H9 (cell line): Measurements from ENCODE around the gene ALDH1L1. TPM values are rescaled to one million over a fixed set of nuclear protein-coding genes. Genes with fewer than 3 reads are reported as not detected.

Source experiments
- DNase-seq: peaks from one replicate; pipeline ENCODE4 v3.0.0-alpha.2; 2017
- H2AFZ ChIP-seq: one replicate; pipeline ENCODE4 v1.6.1; 2013; ENCODE audit warnings: mild to moderate bottlenecking, low read length, control low read depth, moderate library complexity
- H2AK5ac ChIP-seq: 2 replicates; pipeline ENCODE4 v1.6.1; 2013; ENCODE audit warnings: low read length, control low read depth, mixed read lengths; ENCODE audit not compliant: insufficient read length
- H2BK120ac ChIP-seq: one replicate; pipeline ENCODE4 v1.6.1; 2013; ENCODE audit warnings: low read depth, mild to moderate bottlenecking, low read length, control low read depth, inconsistent platforms; ENCODE audit not compliant: poor library complexity, severe bottlenecking
- H2BK12ac ChIP-seq: 2 replicates; pipeline ENCODE4 v1.6.1; 2013; ENCODE audit warnings: low read length, control low read depth, mixed read lengths, low read depth; ENCODE audit not compliant: insufficient read length
- H2BK15ac ChIP-seq: 2 replicates; pipeline ENCODE4 v1.6.1; 2013; ENCODE audit warnings: low read depth, low read length, control low read depth
- H2BK20ac ChIP-seq: one replicate; pipeline ENCODE4 v1.6.1; 2013; ENCODE audit warnings: low read depth, mild to moderate bottlenecking, low read length, control low read depth, inconsistent platforms; ENCODE audit not compliant: poor library complexity, severe bottlenecking
- H2BK5ac ChIP-seq: 2 replicates; pipeline ENCODE4 v1.6.1; 2013; ENCODE audit warnings: low read length, control low read depth, mixed read lengths; ENCODE audit not compliant: insufficient read length
- H3K14ac ChIP-seq: 2 replicates; pipeline ENCODE4 v1.6.1; 2013; ENCODE audit warnings: low read length, control low read depth; ENCODE audit not compliant: insufficient read depth
- H3K18ac ChIP-seq: 2 replicates; pipeline ENCODE4 v1.6.1; 2013; ENCODE audit warnings: low read depth, mild to moderate bottlenecking, mixed read lengths, low read length, control low read depth; ENCODE audit not compliant: insufficient read length
- H3K23ac ChIP-seq: 2 replicates; pipeline ENCODE4 v1.6.1; 2013; ENCODE audit warnings: low read length, control low read depth, mixed read lengths, low read depth; ENCODE audit not compliant: insufficient read length
- H3K23me2 ChIP-seq: 2 replicates; pipeline ENCODE4 v1.6.1; 2013; ENCODE audit warnings: low read depth, mild to moderate bottlenecking, mixed read lengths, low read length, control low read depth; ENCODE audit not compliant: insufficient read length, poor library complexity, severe bottlenecking
- H3K27ac ChIP-seq: 2 replicates; pipeline ENCODE4 v1.5.1; 2013; ENCODE audit warnings: low read length, control low read depth, mixed read lengths, low read depth; ENCODE audit not compliant: insufficient read length
- H3K27me3 ChIP-seq: 2 replicates; pipeline ENCODE4 v1.6.1; 2013; ENCODE audit warnings: low read length, control low read depth, inconsistent platforms; ENCODE audit not compliant: insufficient read depth
- H3K4ac ChIP-seq: 2 replicates; pipeline ENCODE4 v1.6.1; 2013; ENCODE audit warnings: low read depth, mild to moderate bottlenecking, control low read depth, inconsistent platforms, low read length, moderate library complexity
- H3K4me1 ChIP-seq: 2 replicates; pipeline ENCODE4 v1.6.1; 2013; ENCODE audit warnings: low read length, control low read depth, inconsistent platforms; ENCODE audit not compliant: insufficient read depth
- H3K4me2 ChIP-seq: 2 replicates; pipeline ENCODE4 v1.6.1; 2013; ENCODE audit warnings: low read length, control low read depth, mixed read lengths; ENCODE audit not compliant: insufficient read length, insufficient read depth
- H3K56ac ChIP-seq: 2 replicates; pipeline ENCODE4 v1.6.1; 2013; ENCODE audit warnings: low read depth, mild to moderate bottlenecking, mixed read lengths, low read length, control low read depth; ENCODE audit not compliant: insufficient read length
- H3K79me1 ChIP-seq: 2 replicates; pipeline ENCODE4 v1.6.1; 2013; ENCODE audit warnings: low read depth, mild to moderate bottlenecking, moderate library complexity, low read length, control low read depth, inconsistent platforms; ENCODE audit not compliant: insufficient read depth, poor library complexity, severe bottlenecking
- H3K79me2 ChIP-seq: 2 replicates; pipeline ENCODE4 v1.6.1; 2013; ENCODE audit warnings: low read length, control low read depth, inconsistent platforms; ENCODE audit not compliant: insufficient read depth
- H3K9ac ChIP-seq: 2 replicates; pipeline ENCODE4 v1.6.1; 2013; ENCODE audit warnings: low read length, control low read depth, mixed read lengths; ENCODE audit not compliant: insufficient read length; ENCODE audit errors: extremely low read depth
- H3K9me3 ChIP-seq: one replicate; pipeline ENCODE4 v1.6.1; 2013; ENCODE audit warnings: low read depth, low read length, inconsistent platforms; ENCODE audit not compliant: control insufficient read depth
- H3T11ph ChIP-seq: one replicate; pipeline ENCODE4 v1.6.1; 2013; ENCODE audit warnings: mild to moderate bottlenecking, low read length, control low read depth, inconsistent platforms
- H4K20me1 ChIP-seq: one replicate; pipeline ENCODE4 v1.6.1; 2013; ENCODE audit not compliant: control insufficient read depth, insufficient read length, insufficient read depth
- H4K5ac ChIP-seq: 2 replicates; pipeline ENCODE4 v1.6.1; 2013; ENCODE audit warnings: low read depth, mild to moderate bottlenecking, mixed read lengths, low read length, control low read depth; ENCODE audit not compliant: insufficient read length
- H4K8ac ChIP-seq: replicated peaks from 2 replicates; pipeline ENCODE4 v1.6.1; 2013; ENCODE audit warnings: low read length, control low read depth, mixed read lengths, low read depth; ENCODE audit not compliant: insufficient read length
- H4K91ac ChIP-seq: 2 replicates; pipeline ENCODE4 v1.6.1; 2013; ENCODE audit warnings: low read depth, mild to moderate bottlenecking, moderate library complexity, mixed read lengths, low read length, control low read depth; ENCODE audit not compliant: insufficient read length
- H3K27ac Mint-ChIP-seq, 3 experiments: 2 replicates in 2 of 3; 3 replicates in 1 of 3; pipeline ENCODE4 v1.8.0; 2020 to 2021; ENCODE audit warnings: mixed read lengths in 3 of 3, mild to moderate bottlenecking in 1 of 3, moderate library complexity in 1 of 3
- H3K27me3 Mint-ChIP-seq: 2 replicates; pipeline ENCODE4 v1.8.0; 2021; ENCODE audit warnings: low read depth, mild to moderate bottlenecking, moderate library complexity, mixed read lengths
- H3K36me3 Mint-ChIP-seq, 3 experiments: 2 replicates in 2 of 3; 3 replicates in 1 of 3; pipeline ENCODE4 v1.8.0; 2020 to 2021; ENCODE audit warnings: low read depth in 3 of 3, mixed read lengths in 3 of 3; ENCODE audit not compliant: insufficient read depth in 1 of 3
- H3K4me1 Mint-ChIP-seq, 2 experiments: 2 replicates each; pipeline ENCODE4 v1.8.0; 2020; ENCODE audit warnings: mixed read lengths in 2 of 2
- H3K4me3 Mint-ChIP-seq, 2 experiments: 2 replicates in 1 of 2; 3 replicates in 1 of 2; pipeline ENCODE4 v1.8.0; 2020 to 2021; ENCODE audit warnings: mild to moderate bottlenecking in 2 of 2, mixed read lengths in 2 of 2, moderate library complexity in 1 of 2
- H3K9me3 Mint-ChIP-seq, 2 experiments: 2 replicates in 1 of 2; 3 replicates in 1 of 2; pipeline ENCODE4 v1.8.0; 2020; ENCODE audit warnings: mild to moderate bottlenecking in 2 of 2, mixed read lengths in 2 of 2, moderate library complexity in 1 of 2
- CTCF ChIP-seq: fragments of 200-600 bp; sonication (generic); conservative IDR thresholded peaks from 3 replicates; pipeline ENCODE4 v1.8.0; 2021; ENCODE audit warnings: antibody characterized with exemption, mild to moderate bottlenecking
- WGBS: extraction: QIAGEN DNeasy Blood & Tissue Kit; methylation state at CpG from one replicate; pipeline ENCODE4 v1.1.7; 2013; ENCODE audit warnings: missing lambda C conversion rate, low lambda C conversion rate, mixed read lengths; ENCODE audit not compliant: insufficient read length; ENCODE audit errors: extremely low coverage; 5-methylcytosine and 5-hydroxymethylcytosine counted together
- total RNA-seq: library from RNA; stranded (reverse); gene quantifications from 2 replicates; pipeline ENCODE4 v1.2.1, GENCODE V29; 2021

ALDH1L1 gene
- total RNA-seq, 1 experiment from 2014 or later: 0.90 TPM

GRCh38 chr3:126054870-126055269, 125.5 kb downstream of the ALDH1L1 start:
- Histone ChIP-seq H3K4me2 (no peak overlapping the region), H4K91ac (no peak overlapping the region), H2BK20ac (no peak overlapping the region), H4K5ac (no peak overlapping the region), H3K18ac (no peak overlapping the region), H2BK15ac (no peak overlapping the region), H3K56ac (no peak overlapping the region), H3K4ac (no peak overlapping the region), H3K79me2 (no peaks in the 10 kb centered on the region), H3K23ac (no peak overlapping the region), H3K23me2 (no peaks in the 10 kb centered on the region), H3K79me1 (no peaks in the 10 kb centered on the region), H2AFZ (no peak overlapping the region), H2BK12ac (no peak overlapping the region), H3K9ac (no peak overlapping the region), H4K20me1 (no peaks in the 10 kb centered on the region), H3K4me1 (no peaks in the 10 kb centered on the region), H3T11ph (no peak overlapping the region), H4K8ac (no peak overlapping the region), H3K9me3 (no peaks in the 10 kb centered on the region), H2BK120ac (no peak overlapping the region), H3K14ac (no peak overlapping the region), H3K27ac (no peak overlapping the region), H2AK5ac (no peak overlapping the region), H3K27me3 (no peaks in the 10 kb centered on the region), H2BK5ac (no peak overlapping the region)
- Mint-ChIP-seq H3K27me3 (no peaks in the 10 kb centered on the region), H3K4me3 (no peak overlapping the region), H3K27ac (peak overlapping the region in 1 of 3 experiments; percentile 17; a peak in 1 of 7 replicates), H3K36me3 (peaks cover 0 to 12% (median 3%) of the 10 kb centered on the region in 3 experiments; a peak in 4 of 7 replicates), H3K4me1 (peaks cover 10 to 11% of the 10 kb centered on the region in 2 experiments), H3K9me3 (no peaks in the 10 kb centered on the region)
- no CpG with 5 or more reads among the region's 5 CpGs for WGBS
- DNase-seq: no peak
- no peak for TF ChIP-seq CTCF
